AG09319 (cell line): ENCODE data around the gene NDC1.
A peak's percentile ranks its signal among the peaks of the same experiment; 100 is the strongest.

Experiments
- DNase-seq: peaks from one replicate; pipeline ENCODE4 v3.0.0-alpha.2; 2010; ENCODE audit warnings: low read depth; ENCODE audit errors: extremely low read depth
- TF ChIP-seq, protein P1 (sequence below): IDR thresholded peaks from 2 replicates; pipeline ENCODE4 v1.5.1; 2011; ENCODE audit warnings: low read depth, mild to moderate bottlenecking, inconsistent platforms, low read length, moderate library complexity

NDC1 gene

DNA sequence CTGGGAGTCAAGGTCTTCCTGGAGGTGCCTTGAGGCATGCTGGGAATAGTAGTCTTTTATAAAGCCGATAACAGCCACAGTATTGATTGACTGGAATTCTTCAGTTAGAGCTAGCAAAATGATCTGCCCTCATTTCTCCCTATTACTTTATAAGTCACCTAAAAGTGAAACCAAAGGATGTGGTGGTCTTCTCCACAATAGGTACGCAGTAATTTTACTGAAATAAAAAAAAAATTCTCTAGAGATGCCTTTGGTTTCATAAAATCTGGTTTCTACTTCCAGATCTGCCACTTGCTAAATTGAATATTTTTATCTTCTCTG is 518 bp upstream of the NDC1 start:
- DNase-seq = no peak
- TF ChIP-seq, protein P1, sequence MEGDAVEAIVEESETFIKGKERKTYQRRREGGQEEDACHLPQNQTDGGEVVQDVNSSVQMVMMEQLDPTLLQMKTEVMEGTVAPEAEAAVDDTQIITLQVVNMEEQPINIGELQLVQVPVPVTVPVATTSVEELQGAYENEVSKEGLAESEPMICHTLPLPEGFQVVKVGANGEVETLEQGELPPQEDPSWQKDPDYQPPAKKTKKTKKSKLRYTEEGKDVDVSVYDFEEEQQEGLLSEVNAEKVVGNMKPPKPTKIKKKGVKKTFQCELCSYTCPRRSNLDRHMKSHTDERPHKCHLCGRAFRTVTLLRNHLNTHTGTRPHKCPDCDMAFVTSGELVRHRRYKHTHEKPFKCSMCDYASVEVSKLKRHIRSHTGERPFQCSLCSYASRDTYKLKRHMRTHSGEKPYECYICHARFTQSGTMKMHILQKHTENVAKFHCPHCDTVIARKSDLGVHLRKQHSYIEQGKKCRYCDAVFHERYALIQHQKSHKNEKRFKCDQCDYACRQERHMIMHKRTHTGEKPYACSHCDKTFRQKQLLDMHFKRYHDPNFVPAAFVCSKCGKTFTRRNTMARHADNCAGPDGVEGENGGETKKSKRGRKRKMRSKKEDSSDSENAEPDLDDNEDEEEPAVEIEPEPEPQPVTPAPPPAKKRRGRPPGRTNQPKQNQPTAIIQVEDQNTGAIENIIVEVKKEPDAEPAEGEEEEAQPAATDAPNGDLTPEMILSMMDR = no peak

DNA sequence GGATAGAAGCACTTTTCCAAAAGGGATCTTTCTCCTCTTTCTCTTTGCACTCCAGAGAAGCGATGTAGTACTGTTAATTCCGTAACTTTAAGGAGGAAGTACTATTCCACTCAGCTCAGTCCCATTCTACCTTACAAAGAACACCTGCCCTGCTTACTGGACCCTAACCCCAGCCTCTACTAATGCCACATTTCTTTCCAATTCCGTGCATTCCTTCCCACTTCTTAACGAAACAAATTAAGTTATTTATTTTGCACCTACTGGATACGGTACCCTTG is 511 bp downstream of the NDC1 start:
- TF ChIP-seq, protein P1 = no peak

DNA sequence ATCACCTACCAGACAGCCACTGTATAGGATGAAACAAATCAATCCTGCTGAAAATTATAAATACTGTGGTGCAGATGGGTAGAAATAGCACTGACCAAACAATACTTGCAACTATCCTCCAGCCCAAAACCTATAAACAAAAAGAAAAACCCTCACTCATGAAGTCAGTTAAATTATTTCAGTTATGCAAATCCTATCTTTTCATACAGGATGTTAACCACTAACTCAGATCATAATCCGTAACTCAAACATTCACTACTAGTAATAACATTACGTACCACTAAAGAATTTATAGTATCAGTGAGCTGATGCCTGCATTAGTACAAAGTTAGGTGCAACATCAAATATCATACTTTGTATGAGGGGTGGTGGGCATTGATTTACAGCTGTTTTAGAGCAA is 2.6 kb downstream of the NDC1 start:
- TF ChIP-seq, protein P1 = no peak
- no peak for DNase-seq

More for the DNA sequence above, 511 bp downstream of the NDC1 start:
- no peak for DNase-seq

DNA sequence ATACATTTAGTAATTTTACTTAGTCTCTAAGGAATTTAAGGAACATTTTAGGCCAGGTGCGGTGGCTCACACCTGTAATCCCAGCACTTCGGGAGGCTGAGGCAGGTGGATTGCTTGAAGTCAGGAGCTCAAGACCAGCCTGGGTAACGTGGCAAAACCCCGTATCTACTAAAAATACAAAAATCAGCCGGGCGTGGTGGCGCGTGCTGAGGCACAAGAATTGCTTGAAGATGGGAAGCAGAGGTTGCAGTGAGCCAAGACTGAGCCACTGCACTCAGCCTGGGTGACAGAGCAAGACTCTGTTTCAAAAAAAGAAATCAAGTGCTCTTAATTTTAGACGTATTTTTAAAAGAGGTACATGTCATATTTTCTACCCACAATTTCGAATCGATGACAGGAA is 3.3 kb downstream of the NDC1 start:
- DNase-seq = no peak
- TF ChIP-seq, protein P1 = no peak

DNA sequence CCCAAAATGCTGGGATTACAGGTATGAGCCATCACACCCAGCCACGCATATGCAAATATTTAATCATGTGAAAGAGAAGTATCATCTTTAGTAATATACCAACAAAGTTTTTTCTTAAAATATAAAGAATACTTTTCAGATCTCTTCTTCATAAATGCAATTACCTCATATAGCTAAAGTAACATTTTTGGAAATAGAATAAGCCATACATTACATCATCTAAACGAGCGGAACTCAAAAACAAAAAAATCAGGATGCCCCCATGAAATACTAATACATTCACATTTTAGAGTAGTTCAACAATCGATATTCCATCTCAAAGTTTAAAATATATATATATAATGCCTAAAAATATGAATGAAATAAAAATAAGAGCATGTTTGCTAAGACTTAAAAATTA is 4.7 kb downstream of the NDC1 start:
- no peak for DNase-seq
- TF ChIP-seq, protein P1 = no peak

DNA sequence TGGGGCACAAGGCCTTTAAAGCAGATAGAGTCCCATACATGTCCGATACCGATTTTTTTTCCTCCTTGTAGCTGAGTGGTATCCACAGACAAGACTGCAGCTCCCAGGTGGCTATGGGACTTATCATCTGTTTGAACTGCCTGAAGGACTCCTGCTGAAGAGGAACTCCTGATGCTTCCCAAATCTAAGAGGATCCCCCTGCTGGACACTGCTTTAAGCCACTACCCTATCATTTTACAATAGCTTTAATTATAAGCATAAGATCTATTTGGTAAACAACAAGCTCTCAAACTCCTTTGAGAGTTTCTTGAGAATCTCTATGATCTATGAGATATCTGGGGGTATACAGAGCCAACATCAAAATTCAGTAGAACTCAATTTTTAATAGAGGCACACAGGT is 11.7 kb downstream of the NDC1 start:
- peak; percentile 15 for DNase-seq
- TF ChIP-seq, protein P1 = peak; percentile 34

DNA sequence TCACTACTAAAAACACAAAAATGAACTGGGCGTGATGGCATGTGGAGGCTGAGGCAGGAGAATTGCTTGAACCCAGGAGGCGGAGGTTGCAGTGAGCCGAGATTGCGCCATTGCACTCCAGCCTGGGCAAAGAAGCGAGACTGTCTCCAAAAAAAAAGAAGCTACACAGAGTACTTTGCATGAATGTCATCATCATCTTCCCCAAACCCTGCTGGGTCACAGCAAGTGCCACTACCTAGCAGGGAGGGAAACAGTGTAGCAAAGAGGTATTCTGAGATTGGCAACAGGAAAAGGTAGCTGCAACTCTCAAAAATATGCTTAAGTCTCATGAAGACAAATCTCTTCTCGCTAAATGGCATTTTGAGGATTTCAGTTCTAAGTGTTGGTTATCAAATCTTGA is 12.8 kb downstream of the NDC1 start:
- no peak for DNase-seq
- TF ChIP-seq, protein P1 = no peak

DNA sequence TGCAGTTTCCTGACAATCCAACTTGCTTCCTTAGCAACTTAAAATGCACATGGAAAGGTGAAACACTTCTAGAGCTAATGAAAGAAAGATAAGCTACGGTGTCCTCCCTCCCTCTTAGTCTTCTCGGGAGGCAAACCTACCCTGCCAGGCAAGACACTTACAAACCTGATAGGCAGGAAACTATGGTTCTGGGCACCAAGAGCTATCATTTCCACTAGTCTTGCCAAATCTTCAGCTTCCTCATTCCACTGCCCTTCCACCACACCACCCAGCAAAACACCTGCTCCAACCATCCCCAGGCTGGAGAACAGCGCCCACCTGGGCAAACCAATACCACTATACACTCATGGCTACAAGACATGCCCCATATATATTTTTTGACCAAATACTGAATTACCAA is 15.2 kb downstream of the NDC1 start:
- no peak for DNase-seq
- TF ChIP-seq, protein P1 = no peak
